Glutamatergic neuron (in vitro differentiated cells): Measurements from ENCODE around the gene GPT2. TPM values are rescaled to one million over a fixed set of nuclear protein-coding genes. Genes with fewer than 3 reads are reported as not detected.

Experiments
- DNase-seq: peaks from one replicate; pipeline ENCODE4 v3.0.0; 2022
- H3K27ac Mint-ChIP-seq: one replicate; pipeline ENCODE4 v1.8.0; 2020; ENCODE audit warnings: mild to moderate bottlenecking, mixed read lengths, inconsistent platforms; ENCODE audit not compliant: unreplicated experiment
- H3K27me3 Mint-ChIP-seq: one replicate; pipeline ENCODE4 v1.8.0; 2020; ENCODE audit warnings: mild to moderate bottlenecking, moderate library complexity, mixed read lengths, inconsistent platforms; ENCODE audit not compliant: unreplicated experiment
- H3K36me3 Mint-ChIP-seq: one replicate; pipeline ENCODE4 v1.8.0; 2020; ENCODE audit warnings: mild to moderate bottlenecking, mixed read lengths, inconsistent platforms; ENCODE audit not compliant: unreplicated experiment
- H3K4me1 Mint-ChIP-seq: one replicate; pipeline ENCODE4 v1.8.0; 2020; ENCODE audit warnings: mild to moderate bottlenecking, low read depth, mixed read lengths, inconsistent platforms; ENCODE audit not compliant: unreplicated experiment
- H3K4me3 Mint-ChIP-seq: one replicate; pipeline ENCODE4 v1.8.0; 2020; ENCODE audit warnings: mild to moderate bottlenecking, mixed read lengths, inconsistent platforms; ENCODE audit not compliant: unreplicated experiment
- H3K9me3 Mint-ChIP-seq: one replicate; pipeline ENCODE4 v1.8.0; 2020; ENCODE audit warnings: mild to moderate bottlenecking, moderate library complexity, mixed read lengths, inconsistent platforms; ENCODE audit not compliant: unreplicated experiment
- total RNA-seq: library from RNA; stranded (reverse); fragmentation: NEBNext Ultra II Directional; extraction: Animal tissue kit (Norgen Biotek cat#: 25700); gene quantifications from one replicate; pipeline ENCODE4 v1.2.1, GENCODE V29; 2021; ENCODE audit not compliant: unreplicated experiment
- TF ChIP-seq, protein P1 (sequence below): fragments of 200-600 bp; sonication (generic); IDR thresholded peaks from one replicate; pipeline ENCODE4 v1.5.0; 2021; ENCODE audit not compliant: partially characterized antibody, unreplicated experiment

The GPT2 gene
- total RNA-seq, 1 donor from 2014 or later = 70.7 TPM

DNA sequence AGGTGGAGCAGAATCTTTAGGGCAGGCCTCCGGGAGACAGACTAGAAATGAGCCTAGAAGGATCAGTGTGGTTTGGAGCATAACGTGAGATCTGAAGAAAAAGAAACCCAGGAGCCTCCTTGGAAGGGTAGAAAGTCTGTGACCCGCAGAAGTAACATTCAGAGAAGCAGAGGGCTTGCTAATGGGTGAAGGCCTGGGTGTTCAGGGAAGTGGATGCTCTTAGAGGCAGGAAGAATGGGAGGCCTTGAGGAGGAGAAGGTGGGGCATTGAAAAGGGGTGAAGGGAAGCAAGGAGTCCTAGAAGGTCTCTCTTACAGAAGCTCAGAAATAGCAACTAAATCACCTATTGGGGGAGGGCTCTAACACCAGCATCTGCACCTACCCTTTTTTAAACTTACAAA, 20.3 kb downstream of the GPT2 start:
- Mint-ChIP-seq H3K9me3 (peaks cover 11% of the 10 kb centered on the region), H3K27ac (peak overlapping the region; percentile 59), H3K36me3 (peaks cover 11% of the 10 kb centered on the region), H3K4me3 (no peak overlapping the region), H3K27me3 (peaks cover 10% of the 10 kb centered on the region), H3K4me1 (peaks cover 5% of the 10 kb centered on the region)
- no peak for DNase-seq
- TF ChIP-seq, protein P1, sequence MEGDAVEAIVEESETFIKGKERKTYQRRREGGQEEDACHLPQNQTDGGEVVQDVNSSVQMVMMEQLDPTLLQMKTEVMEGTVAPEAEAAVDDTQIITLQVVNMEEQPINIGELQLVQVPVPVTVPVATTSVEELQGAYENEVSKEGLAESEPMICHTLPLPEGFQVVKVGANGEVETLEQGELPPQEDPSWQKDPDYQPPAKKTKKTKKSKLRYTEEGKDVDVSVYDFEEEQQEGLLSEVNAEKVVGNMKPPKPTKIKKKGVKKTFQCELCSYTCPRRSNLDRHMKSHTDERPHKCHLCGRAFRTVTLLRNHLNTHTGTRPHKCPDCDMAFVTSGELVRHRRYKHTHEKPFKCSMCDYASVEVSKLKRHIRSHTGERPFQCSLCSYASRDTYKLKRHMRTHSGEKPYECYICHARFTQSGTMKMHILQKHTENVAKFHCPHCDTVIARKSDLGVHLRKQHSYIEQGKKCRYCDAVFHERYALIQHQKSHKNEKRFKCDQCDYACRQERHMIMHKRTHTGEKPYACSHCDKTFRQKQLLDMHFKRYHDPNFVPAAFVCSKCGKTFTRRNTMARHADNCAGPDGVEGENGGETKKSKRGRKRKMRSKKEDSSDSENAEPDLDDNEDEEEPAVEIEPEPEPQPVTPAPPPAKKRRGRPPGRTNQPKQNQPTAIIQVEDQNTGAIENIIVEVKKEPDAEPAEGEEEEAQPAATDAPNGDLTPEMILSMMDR = no peak

DNA sequence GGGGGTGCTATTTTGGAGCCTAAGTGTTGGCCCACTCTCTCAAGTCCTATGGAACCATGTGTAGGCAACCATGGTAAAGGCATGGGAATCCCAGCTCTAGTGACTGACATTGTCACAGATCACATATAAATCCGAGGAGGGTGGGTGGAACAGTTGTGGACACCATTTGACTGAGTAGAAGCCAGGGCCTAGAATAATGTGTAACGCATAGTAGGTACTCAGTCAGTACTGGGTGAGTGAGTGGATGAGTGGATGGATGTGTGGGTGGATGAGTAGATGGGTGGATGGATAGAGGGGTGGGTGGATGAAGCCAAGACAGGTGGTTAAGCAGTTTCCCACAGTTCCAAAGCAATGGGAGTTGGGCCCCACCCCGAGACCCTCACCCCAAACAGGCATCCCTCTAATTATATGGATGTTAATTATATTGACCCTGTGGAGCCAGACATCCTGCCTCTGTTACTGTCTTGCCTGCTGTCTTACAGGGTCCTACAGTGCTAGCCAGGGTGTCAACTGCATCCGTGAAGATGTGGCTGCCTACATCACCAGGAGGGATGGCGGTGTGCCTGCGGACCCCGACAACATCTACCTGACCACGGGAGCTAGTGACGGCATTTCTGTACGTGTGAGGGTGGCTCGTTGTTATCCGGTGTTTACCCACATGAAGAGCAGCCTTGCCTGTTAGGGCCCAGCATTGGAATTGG, 22.3 kb downstream of the GPT2 start:
- peaks cover 11% of the 10 kb centered on the region for H3K36me3 Mint-ChIP-seq
- TF ChIP-seq, protein P1 = no peak
- no peak for DNase-seq
- peaks cover 7% of the 10 kb centered on the region for H3K9me3 Mint-ChIP-seq
- H3K27me3 Mint-ChIP-seq = peaks cover 8% of the 10 kb centered on the region
- H3K27ac Mint-ChIP-seq = no peak overlapping the region
- H3K4me3 Mint-ChIP-seq = no peak overlapping the region
- H3K4me1 Mint-ChIP-seq = peaks cover 5% of the 10 kb centered on the region

DNA sequence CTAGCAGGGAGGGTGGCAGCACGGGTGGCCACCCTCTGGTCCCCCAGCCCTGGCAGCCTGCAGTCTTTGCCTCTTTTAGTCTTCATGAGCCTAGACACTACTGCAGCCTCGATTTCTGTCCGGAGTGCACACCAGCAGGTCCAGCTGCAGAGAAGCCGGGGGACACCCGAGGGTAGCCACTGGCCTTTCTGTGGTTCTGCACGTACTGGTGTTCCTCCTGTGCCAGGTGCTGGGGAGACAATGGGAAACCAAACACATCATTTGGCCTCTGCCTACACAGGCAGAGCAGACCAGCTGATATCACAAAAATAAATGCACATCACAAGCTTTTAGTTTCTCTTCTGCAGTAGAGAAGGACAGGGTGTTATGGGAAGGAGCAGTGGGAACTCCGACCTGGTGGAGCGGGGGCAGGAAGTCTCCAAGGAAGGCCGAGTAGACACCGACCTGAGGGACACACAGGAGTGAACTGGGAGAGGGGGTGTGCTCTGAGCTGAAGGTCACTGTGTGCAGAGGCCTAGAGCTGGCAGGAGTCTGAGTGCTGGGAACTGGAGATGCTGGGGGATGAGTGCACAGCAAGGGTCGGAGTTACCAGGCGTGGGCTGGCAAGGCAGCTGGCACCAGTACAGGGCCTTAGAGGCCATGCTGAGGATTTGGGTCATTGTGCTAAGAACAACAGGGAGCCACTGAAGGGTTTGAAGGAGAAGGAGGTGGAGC, 23.1 kb downstream of the GPT2 start:
- peaks cover 11% of the 10 kb centered on the region for H3K36me3 Mint-ChIP-seq
- TF ChIP-seq, protein P1 = no peak
- H3K27ac Mint-ChIP-seq = peak overlapping the region; percentile 31
- H3K9me3 Mint-ChIP-seq = peaks cover 7% of the 10 kb centered on the region
- no peak overlapping the region for H3K4me3 Mint-ChIP-seq
- DNase-seq = no peak
- peaks cover 10% of the 10 kb centered on the region for H3K27me3 Mint-ChIP-seq
- peaks cover 5% of the 10 kb centered on the region for H3K4me1 Mint-ChIP-seq

DNA sequence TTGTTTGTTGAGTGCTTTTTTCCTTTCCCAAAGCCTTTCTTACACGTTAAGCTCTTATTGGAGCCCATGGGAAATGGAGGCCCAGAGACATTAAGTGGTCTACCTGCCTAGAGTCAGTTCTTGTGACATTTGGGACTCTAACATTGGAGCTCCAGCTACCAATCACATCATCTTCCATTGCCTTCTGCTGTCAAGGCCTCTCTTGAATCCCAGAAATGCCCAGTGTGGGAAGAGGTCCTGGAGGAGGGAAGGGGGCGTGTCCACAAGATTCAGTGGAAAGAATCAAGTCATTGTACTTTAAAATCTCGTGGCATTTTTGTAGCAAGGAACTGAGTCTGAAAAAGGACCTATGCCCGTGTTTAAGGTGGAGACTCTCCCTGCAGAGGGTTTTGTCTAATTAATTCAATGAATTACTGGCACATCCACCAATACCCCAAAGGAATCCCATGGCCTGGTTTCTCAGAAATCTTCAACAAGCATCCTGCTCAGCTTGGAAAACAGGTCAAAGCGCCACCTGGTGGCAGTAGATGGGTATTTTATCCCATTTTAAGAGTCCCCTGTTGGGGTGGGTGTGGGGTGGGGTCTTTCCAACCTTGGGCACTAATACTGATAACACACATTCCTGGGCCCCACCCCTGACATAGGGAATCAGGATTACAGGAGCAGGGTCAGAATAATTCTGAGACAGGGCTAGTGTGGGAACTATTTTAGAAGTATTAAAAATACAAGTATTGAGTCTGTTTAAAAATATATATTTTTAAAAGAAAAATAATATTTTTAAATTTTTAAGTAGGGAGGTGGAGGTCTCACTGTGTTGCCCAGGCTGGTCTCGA, 24.6 kb downstream of the GPT2 start:
- H3K9me3 Mint-ChIP-seq = peaks cover 7% of the 10 kb centered on the region
- H3K36me3 Mint-ChIP-seq = peaks cover 11% of the 10 kb centered on the region
- TF ChIP-seq, protein P1 = peak; percentile 90
- peak overlapping the region; percentile 66 for H3K27ac Mint-ChIP-seq
- peaks cover 10% of the 10 kb centered on the region for H3K27me3 Mint-ChIP-seq
- peak overlapping the region; percentile 64 for H3K4me3 Mint-ChIP-seq
- H3K4me1 Mint-ChIP-seq = peaks cover 8% of the 10 kb centered on the region
- peak; percentile 81 for DNase-seq
